DMS153 (cell line): ENCODE results near the gene ADAM12.
"Not testable (repeated sequence)": the region's sequence is repeated elsewhere in the genome, so short reads cannot be mapped to it uniquely, and the experiment has no call there.

Experiments
- DNase-seq: peaks from one replicate; lab custom pipeline; 2025; lab: John Stamatoyannopoulos, UW

The ADAM12 gene

GRCh38 chr10:126057494-126057893 lies 330.8 kb downstream of the ADAM12 start:
- DNase-seq, result no peak

GRCh38 chr10:126054191-126054590 lies 334.1 kb downstream of the ADAM12 start:
- DNase-seq, result no peak

DNA sequence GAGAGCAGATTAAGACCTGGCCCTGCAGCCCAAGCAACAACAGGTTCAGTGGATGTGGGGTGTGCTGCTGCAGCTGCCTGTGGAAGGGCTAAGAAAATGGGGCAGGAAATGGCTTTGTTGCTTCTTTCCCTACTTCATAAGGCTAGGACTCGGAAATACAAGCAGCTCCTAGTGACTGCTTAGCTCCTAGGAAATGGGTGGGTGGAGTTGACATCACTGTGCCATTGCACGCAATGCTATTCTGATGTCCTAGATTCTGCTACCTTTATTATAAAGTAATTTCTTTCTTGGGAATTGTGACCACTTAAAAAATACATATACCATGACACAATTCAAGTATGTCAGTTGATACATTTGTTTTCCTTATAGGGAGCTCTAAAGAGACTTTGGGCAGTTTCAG lies 336.1 kb downstream of the ADAM12 start:
- no peak for DNase-seq

DNA sequence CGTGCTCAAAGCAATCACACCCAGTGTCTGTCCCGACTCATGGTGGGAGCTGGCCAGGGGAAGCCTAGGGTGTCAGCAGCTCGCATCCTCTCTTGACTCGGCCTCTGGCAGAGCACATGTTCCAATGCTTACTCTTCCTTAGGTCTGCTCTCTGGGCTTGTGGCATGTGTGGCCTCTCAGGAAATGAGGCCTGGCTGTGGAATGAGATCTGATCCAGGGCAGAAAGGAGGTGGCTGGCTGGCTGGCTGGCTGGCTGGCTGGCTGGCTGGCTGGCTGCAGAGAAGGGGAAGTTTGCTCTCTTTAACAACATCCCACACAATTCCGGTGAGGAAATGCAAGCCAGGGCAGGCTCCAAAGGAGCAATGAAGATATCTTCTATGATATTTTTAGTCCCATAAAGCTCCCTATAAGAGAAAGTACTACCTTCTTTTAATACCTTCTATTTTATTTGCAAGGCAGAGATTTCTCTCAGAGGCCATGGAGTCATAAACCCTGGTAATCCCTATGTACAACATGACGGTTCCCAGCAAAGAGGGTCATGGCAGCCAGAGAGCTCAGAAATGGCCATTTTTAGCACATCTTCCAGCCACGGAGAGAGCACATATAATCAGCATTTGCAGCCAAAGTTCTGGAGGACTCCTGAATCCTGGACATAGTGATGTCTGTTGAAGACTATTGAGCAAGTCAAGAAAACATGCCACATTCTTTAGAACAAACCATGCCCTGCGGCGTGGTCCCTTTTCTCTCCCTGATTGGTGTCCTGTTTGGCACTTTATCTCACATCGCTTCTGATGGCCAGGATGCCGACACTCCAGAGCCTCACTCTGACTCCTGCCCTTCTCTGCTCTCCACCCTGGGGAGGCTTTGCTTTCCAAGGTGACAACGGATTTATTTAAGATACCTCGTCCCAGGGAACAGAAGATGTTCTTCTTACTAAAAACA lies 338.2 kb downstream of the ADAM12 start:
- no peak for DNase-seq

GRCh38 chr10:126047749-126048148 lies 340.5 kb downstream of the ADAM12 start:
- DNase-seq, result not testable (repeated sequence)

GRCh38 chr10:126046831-126047230 lies 341.4 kb downstream of the ADAM12 start:
- no peak for DNase-seq

- DNase-seq, result no peak
These were observed 342.4 kb downstream of the ADAM12 start for GRCh38 chr10:126045861-126046260.

DNA sequence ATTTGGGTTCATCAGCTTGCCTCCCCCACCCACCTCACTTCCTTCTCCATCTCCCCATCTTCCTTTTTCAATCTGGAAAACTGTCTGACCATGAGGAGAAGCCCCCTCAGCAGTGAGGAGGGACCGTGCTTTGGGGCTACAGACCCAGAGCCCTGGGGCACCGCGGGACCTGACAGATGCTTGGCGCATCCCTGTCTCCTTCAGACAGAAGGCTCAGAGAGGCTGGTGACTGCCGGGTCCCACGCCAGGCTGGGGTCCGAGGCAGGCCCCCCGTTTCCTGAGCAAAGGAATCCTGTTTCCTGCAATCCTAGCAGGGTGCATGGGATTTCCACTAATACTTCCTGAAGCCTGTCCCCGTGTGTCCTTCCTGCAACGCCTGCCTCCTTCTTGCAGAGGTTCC lies 344.9 kb downstream of the ADAM12 start:
- DNase-seq, result no peak

- no peak for DNase-seq
These were observed 345.4 kb downstream of the ADAM12 start for GRCh38 chr10:126042906-126043305.

DNA sequence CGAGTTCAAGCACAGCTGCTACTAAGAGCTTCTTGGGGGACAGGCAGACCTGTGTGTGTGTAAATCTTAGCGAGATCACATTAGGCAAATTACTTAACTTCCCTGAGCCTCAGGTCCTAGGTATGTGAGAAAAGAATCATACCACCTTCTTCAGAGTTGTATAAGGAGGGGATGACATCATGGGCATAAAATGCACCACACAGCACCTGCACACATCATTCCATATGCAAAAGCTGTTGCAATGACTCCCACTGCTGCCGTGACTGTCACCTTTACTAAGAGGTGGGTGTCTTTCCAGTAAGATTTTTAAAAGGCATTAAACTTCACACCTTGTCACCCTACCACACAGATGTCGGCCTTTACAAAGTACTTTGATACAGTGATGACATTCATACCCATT lies 345.9 kb downstream of the ADAM12 start:
- DNase-seq, result no peak

GRCh38 chr10:126041804-126042231 lies 346.5 kb downstream of the ADAM12 start:
- peak; percentile 90 for DNase-seq

- DNase-seq, result no peak
These were observed 347.2 kb downstream of the ADAM12 start for GRCh38 chr10:126041117-126041516.

- no peak for DNase-seq
These were observed 350.3 kb downstream of the ADAM12 start for GRCh38 chr10:126037946-126038345.

GRCh38 chr10:126036515-126036914 lies 351.8 kb downstream of the ADAM12 start:
- no peak for DNase-seq

- DNase-seq, result no peak
These were observed 353.7 kb downstream of the ADAM12 start for GRCh38 chr10:126034586-126034985.

DNA sequence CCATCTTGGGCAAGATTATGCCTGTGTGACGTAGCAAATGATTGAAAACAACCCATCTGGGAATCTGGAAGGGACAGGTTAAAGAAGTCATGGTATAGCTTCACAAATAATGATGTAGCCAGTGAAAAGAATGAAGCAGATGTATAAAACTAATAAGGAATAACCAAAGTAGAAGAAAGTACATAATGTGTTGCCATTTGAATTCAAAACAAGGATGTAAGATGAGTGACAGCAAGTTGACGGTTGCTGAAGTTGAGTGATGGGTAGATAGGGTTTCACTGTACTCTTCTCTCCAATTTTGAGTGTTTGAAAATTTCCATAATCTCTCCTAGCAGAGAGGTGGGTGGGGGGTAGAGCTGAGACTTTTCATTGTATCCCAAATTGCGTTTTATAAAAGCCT lies 358.3 kb downstream of the ADAM12 start:
- DNase-seq, result no peak

DNA sequence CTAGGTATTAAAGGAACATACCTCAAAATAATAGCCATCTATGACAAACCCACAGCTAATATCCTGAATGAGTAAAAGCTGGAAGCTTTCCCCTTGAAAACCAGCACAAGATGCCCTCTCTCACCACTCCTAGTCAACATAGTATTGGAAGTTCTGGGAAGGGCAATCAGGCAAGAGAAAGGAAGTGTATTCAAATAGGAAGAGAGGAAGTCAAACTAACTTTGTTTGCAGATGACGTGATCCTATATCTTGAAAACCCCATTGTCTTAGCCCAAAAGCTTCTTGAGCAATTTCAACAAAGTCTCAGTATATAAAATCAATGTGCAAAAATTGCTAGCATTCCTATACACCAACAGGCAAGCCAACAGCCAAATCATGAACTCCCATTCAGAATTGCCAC lies 360.6 kb downstream of the ADAM12 start:
- DNase-seq, result no peak

DNA sequence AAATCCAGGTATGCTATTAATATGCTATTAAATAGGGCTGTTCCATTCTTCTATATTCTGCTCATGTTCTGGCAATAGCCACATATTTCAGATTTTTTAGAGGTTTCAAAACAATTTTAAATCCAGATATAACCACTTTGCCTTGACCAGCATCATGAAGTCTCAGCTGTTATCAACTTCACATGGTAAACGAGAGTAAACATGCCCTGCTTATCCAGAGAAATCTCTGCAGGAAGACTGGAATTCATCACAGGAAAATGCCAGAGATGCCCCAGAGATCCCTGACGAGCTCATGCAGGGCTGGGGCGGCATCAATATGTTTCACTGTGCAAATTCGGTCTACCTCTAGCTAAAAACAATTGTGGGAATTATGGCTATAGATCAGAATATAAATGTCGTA lies 365.4 kb downstream of the ADAM12 start:
- no peak for DNase-seq

GRCh38 chr10:126021833-126022500 lies 366.3 kb downstream of the ADAM12 start:
- DNase-seq, result no peak

GRCh38 chr10:126017961-126018560 lies 370.2 kb downstream of the ADAM12 start:
- DNase-seq, result no peak

GRCh38 chr10:126016882-126017281 lies 371.4 kb downstream of the ADAM12 start:
- DNase-seq, result no peak

DNA sequence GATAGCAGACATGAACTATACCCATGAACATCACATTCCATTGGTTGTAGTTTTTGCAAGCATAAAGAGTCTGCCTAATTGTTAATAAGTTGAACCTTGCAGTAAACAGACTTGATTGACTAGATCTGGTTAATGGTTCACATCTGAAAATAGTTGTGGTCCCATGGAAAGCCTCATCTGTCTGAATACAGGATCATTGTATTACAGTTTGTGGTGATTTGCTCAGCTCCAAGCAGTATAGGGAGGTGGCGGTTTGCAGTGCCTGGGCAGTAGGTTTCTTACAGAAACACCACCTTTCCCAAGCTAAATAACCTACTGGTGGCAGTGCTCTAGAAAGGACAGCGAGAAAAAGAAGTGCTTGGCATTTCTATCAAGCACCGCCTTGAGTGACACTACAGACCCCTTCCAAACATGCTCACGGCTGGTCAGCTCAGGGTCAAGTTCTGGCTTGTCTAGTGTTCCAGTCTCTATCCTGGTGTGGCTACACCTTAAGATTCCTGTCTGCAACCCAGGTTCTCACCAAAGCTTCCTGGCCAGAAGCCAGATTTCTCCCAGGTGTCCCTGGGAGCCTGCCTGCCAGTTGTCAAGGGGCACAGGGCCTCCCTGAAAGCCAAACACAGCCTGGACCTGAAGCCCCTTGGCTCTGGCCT lies 372.0 kb downstream of the ADAM12 start:
- DNase-seq, result no peak
